IMR-90 (cell line): Measurements from ENCODE around the gene SAFB2. TPM values are rescaled to one million over a fixed set of nuclear protein-coding genes. Genes with fewer than 3 reads are reported as not detected.
A peak's percentile ranks its signal among the peaks of the same experiment; 100 is the strongest.

Source experiments
- ATAC-seq: fragments of 200-7000 bp; cut with Tn5 transposase; 2 replicates; pipeline ENCODE4 v1.9.1; 2020; ENCODE audit warnings: low read depth, mild to moderate bottlenecking, moderate library complexity
- BruUV-seq: library from RNA; stranded (reverse); fragments of 400-500 nt; replicated peaks from 2 replicates; lab custom pipeline; 2021; lab: Mats Ljungman, UMichigan
- CTCF ChIA-PET: fragments of 300-600 bp; formaldehyde crosslinking; extraction: SDS; loops from one replicate; lab custom pipeline; 2021; ENCODE audit warnings: antibody characterized with exemption; lab: Yijun Ruan, JAX
- POLR2A ChIA-PET: fragments of 300-600 bp; sonication (Branson Sonifier 250); formaldehyde crosslinking; loops from one replicate; lab custom pipeline; 2022; ENCODE audit warnings: antibody characterized with exemption; ENCODE audit not compliant: unreplicated experiment; lab: Charles Lee
- DNase-seq: peaks from one replicate; pipeline ENCODE4 v3.0.0; 2013
- H2AFZ ChIP-seq: replicated peaks from 2 replicates; pipeline ENCODE3; 2013; ENCODE audit warnings: low read length, mild to moderate bottlenecking; ENCODE audit not compliant: poor library complexity
- H2AK5ac ChIP-seq: 2 replicates; pipeline ENCODE4 v1.6.1; 2013; ENCODE audit warnings: low read depth, low read length, inconsistent platforms
- H2AK9ac ChIP-seq: replicated peaks from 2 replicates; pipeline ENCODE3; 2013; ENCODE audit warnings: mild to moderate bottlenecking, low read depth, low read length, moderate library complexity; ENCODE audit not compliant: poor library complexity
- H2BK120ac ChIP-seq: 2 replicates; pipeline ENCODE4 v1.6.1; 2013; ENCODE audit warnings: low read depth, low read length, inconsistent platforms
- H2BK15ac ChIP-seq: 3 replicates; pipeline ENCODE4 v1.6.1; 2013; ENCODE audit warnings: low read depth, low read length, inconsistent platforms
- H2BK20ac ChIP-seq: 2 replicates; pipeline ENCODE4 v1.6.1; 2013; ENCODE audit warnings: low read depth, mild to moderate bottlenecking, inconsistent platforms, low read length, moderate library complexity
- H2BK5ac ChIP-seq: 2 replicates; pipeline ENCODE4 v1.6.1; 2013; ENCODE audit warnings: mild to moderate bottlenecking, low read depth, low read length, inconsistent platforms; ENCODE audit not compliant: poor library complexity, severe bottlenecking
- H3K14ac ChIP-seq: replicated peaks from 2 replicates; pipeline ENCODE4 v1.6.1; 2013; ENCODE audit warnings: low read depth, low read length, inconsistent platforms
- H3K18ac ChIP-seq: 2 replicates; pipeline ENCODE4 v1.6.1; 2013; ENCODE audit warnings: low read depth, low read length, control low read depth
- H3K23ac ChIP-seq: 2 replicates; pipeline ENCODE4 v1.6.1; 2013; ENCODE audit warnings: low read depth, low read length, inconsistent platforms
- H3K27ac ChIP-seq: 2 replicates; pipeline ENCODE4 v1.5.1; 2013; ENCODE audit warnings: mild to moderate bottlenecking, control low read depth, low read length; ENCODE audit not compliant: insufficient read depth
- H3K27me3 ChIP-seq: 2 replicates; pipeline ENCODE4 v1.6.1; 2013; ENCODE audit warnings: low read length; ENCODE audit not compliant: control insufficient read depth, insufficient read depth
- H3K36me3 ChIP-seq: 2 replicates; pipeline ENCODE4 v1.6.1; 2013; ENCODE audit warnings: low read length, mixed read lengths; ENCODE audit not compliant: control insufficient read depth, insufficient read depth
- H3K4ac ChIP-seq: 2 replicates; pipeline ENCODE4 v1.6.1; 2013; ENCODE audit warnings: low read depth, low read length, inconsistent platforms
- H3K4me1 ChIP-seq: 2 replicates; pipeline ENCODE4 v1.6.1; 2013; ENCODE audit warnings: low read length, mixed read lengths; ENCODE audit not compliant: control insufficient read depth, insufficient read depth
- H3K4me2 ChIP-seq: 2 replicates; pipeline ENCODE4 v1.6.1; 2013; ENCODE audit warnings: low read depth, mild to moderate bottlenecking, control low read depth, low read length, moderate library complexity
- H3K4me3 ChIP-seq: 2 replicates; pipeline ENCODE4 v1.5.1; 2013; ENCODE audit warnings: low read depth, mild to moderate bottlenecking, control low read depth, low read length, moderate library complexity; ENCODE audit not compliant: insufficient read depth
- H3K56ac ChIP-seq: 2 replicates; pipeline ENCODE4 v1.6.1; 2013; ENCODE audit warnings: low read length, inconsistent platforms; ENCODE audit not compliant: insufficient read depth; ENCODE audit errors: extremely low read depth
- H3K79me1 ChIP-seq, 2 experiments: 2 replicates each; pipeline ENCODE4 v1.6.1; 2013; ENCODE audit warnings: low read length in 2 of 2, inconsistent platforms in 1 of 2, low read depth in 1 of 2
- H3K9ac ChIP-seq: 2 replicates; pipeline ENCODE4 v1.6.1; 2013; ENCODE audit warnings: low read depth, low read length, control low read depth
- H3K9me1 ChIP-seq: 2 replicates; pipeline ENCODE4 v1.6.1; 2013; ENCODE audit warnings: low read length, inconsistent platforms; ENCODE audit not compliant: insufficient read depth
- H3K9me3 ChIP-seq: 2 replicates; pipeline ENCODE4 v1.6.1; 2013; ENCODE audit warnings: low read length; ENCODE audit not compliant: control insufficient read depth, insufficient read depth
- H4K20me1 ChIP-seq: 2 replicates; pipeline ENCODE4 v1.6.1; 2013; ENCODE audit warnings: low read length, inconsistent platforms; ENCODE audit not compliant: insufficient read depth
- H4K5ac ChIP-seq: 2 replicates; pipeline ENCODE4 v1.6.1; 2013; ENCODE audit warnings: mild to moderate bottlenecking, low read depth, low read length, control low read depth
- H4K8ac ChIP-seq, 2 experiments: 2 replicates each; pipeline ENCODE4 v1.6.1; 2013; ENCODE audit warnings: low read depth in 2 of 2, low read length in 2 of 2, control low read depth in 1 of 2, inconsistent platforms in 1 of 2
- H4K91ac ChIP-seq: 2 replicates; pipeline ENCODE4 v1.6.1; 2013; ENCODE audit warnings: low read depth, low read length, inconsistent platforms; ENCODE audit not compliant: insufficient read depth
- BHLHE40 ChIP-seq: fragments of 150-350 bp; IDR thresholded peaks from 2 replicates; pipeline ENCODE4 v1.6.1; 2016; ENCODE audit warnings: mild to moderate bottlenecking, low read depth, low read length
- CEBPB ChIP-seq: IDR thresholded peaks from 2 replicates; pipeline ENCODE4 v1.6.1; 2012; ENCODE audit warnings: low read depth, low read length, improper control_type of control experiment
- CHD1 ChIP-seq: IDR thresholded peaks from 2 replicates; pipeline ENCODE4 v1.6.1; 2012; ENCODE audit warnings: low read depth, low read length, improper control_type of control experiment
- ELK1 ChIP-seq: fragments of 150-350 bp; IDR thresholded peaks from 2 replicates; pipeline ENCODE4 v1.6.1; 2016; ENCODE audit warnings: low read depth, mild to moderate bottlenecking, low read length, moderate library complexity, borderline replicate concordance
- FOS ChIP-seq: fragments of 150-350 bp; IDR thresholded peaks from 2 replicates; pipeline ENCODE4 v1.6.1; 2016; ENCODE audit warnings: low read depth, low read length
- MAFK ChIP-seq: IDR thresholded peaks from 2 replicates; pipeline ENCODE4 v1.6.1; 2012; ENCODE audit warnings: low read depth, low read length, improper control_type of control experiment
- MAZ ChIP-seq: IDR thresholded peaks from 2 replicates; pipeline ENCODE4 v1.6.1; 2012; ENCODE audit warnings: low read depth, mild to moderate bottlenecking, low read length, improper control_type of control experiment, moderate library complexity, borderline replicate concordance
- MXI1 ChIP-seq: IDR thresholded peaks from 2 replicates; pipeline ENCODE4 v1.6.1; 2012; ENCODE audit warnings: low read depth, mild to moderate bottlenecking, low read length, moderate library complexity, borderline replicate concordance
- NFE2L2 ChIP-seq: fragments of 150-350 bp; IDR thresholded peaks from 2 replicates; pipeline ENCODE4 v1.6.1; 2016; ENCODE audit warnings: low read depth, mild to moderate bottlenecking, low read length
- POLR2A ChIP-seq: IDR thresholded peaks from 2 replicates; pipeline ENCODE4 v1.6.1; 2012; ENCODE audit warnings: mild to moderate bottlenecking, low read depth, low read length
- RAD21 ChIP-seq: IDR thresholded peaks from 2 replicates; pipeline ENCODE4 v1.6.1; 2012; ENCODE audit warnings: low read length, improper control_type of control experiment
- RCOR1 ChIP-seq: IDR thresholded peaks from 2 replicates; pipeline ENCODE4 v1.6.1; 2012; ENCODE audit warnings: mild to moderate bottlenecking, low read length, improper control_type of control experiment; ENCODE audit not compliant: insufficient replicate concordance
- RFX5 ChIP-seq: IDR thresholded peaks from 2 replicates; pipeline ENCODE4 v1.8.0; 2012; ENCODE audit warnings: low read depth, mild to moderate bottlenecking, low read length, moderate library complexity
- SMC3 ChIP-seq: fragments of 150-350 bp; IDR thresholded peaks from 2 replicates; pipeline ENCODE4 v1.6.1; 2016; ENCODE audit warnings: low read depth, mild to moderate bottlenecking, antibody characterized with exemption, low read length, moderate library complexity
- USF2 ChIP-seq: fragments of 150-350 bp; IDR thresholded peaks from 2 replicates; pipeline ENCODE4 v1.6.1; 2017; ENCODE audit warnings: mild to moderate bottlenecking, antibody characterized with exemption, low read length, low read depth
- WGBS, 2 experiments: methylation state at CpG; one replicate each; pipeline versions ENCODE4 v1.1.5 to v1.1.7; 2013; ENCODE audit warnings: missing lambda C conversion rate in 2 of 2; ENCODE audit not compliant: insufficient read length in 1 of 2; ENCODE audit errors: extremely low coverage in 2 of 2; 5-methylcytosine and 5-hydroxymethylcytosine counted together
- dilution Hi-C: fragments of 300-500 bp; cut with HindIII; formaldehyde crosslinking; loops from one replicate; pipeline ENCODE4 v1.14.3; 2018; ENCODE audit warnings: low sequenced_read_pairs; ENCODE audit not compliant: unreplicated experiment
- in situ Hi-C: fragments of 300-500 bp; cut with MboI; formaldehyde crosslinking; loops from 3 replicates; pipeline ENCODE4 v1.14.3; 2019; ENCODE audit warnings: low sequenced_read_pairs, inconsistent platforms, mixed read lengths
- intact Hi-C: fragments of 100-400 bp; cut with micrococcal nuclease; formaldehyde crosslinking; loops from 2 replicates; pipeline ENCODE4 v1.10.0; 2022
- polyA plus RNA-seq, 3 experiments: library from polyadenylated mRNA; depleted of rRNA; stranded (reverse); fragments of >200 nt; gene quantifications; 2 replicates each; pipeline ENCODE4 v1.2.3, GENCODE V29; 2012; ENCODE audit warnings: low replicate concordance in 1 of 3
- total RNA-seq: library from RNA; depleted of rRNA; stranded (reverse); fragments of >200 nt; gene quantifications from 2 replicates; pipeline ENCODE4 v1.2.3, GENCODE V29; 2012

SAFB2 gene
- total and polyA plus RNA-seq, 2 of the 4 experiments (the other 2 are of a cell fraction), result 11.8 to 26.2 TPM

GRCh38 chr19:5578097-5578846, 44.3 kb downstream of the SAFB2 start (continued):
- peak; percentile 21; the same call in 1 of the 2 replicates for TF ChIP-seq MAZ
- no peak for TF ChIP-seq CHD1

- ChIA-PET CTCF (no interaction called here), POLR2A (no interaction called here)
- H3K4me1 ChIP-seq, result no peaks in the 10 kb centered on the region
- no peak overlapping the region for H2BK5ac ChIP-seq
- no peak overlapping the region for H4K5ac ChIP-seq
- no CpG with 5 or more reads among the region's 6 CpGs for whole genome bisulfite sequencing, 2 experiments
- intact Hi-C loops, result loop anchor here (10.0 kb wide), 1 partner anchor 201 kb away; no protein-coding TSS in a partner anchor
- in situ Hi-C loops, result loop anchor here (5.0 kb wide), 1 partner anchor 523 kb away; no protein-coding TSS in a partner anchor
- DNase-seq (no peak), ATAC-seq (no peak)
- no peaks in the 10 kb centered on the region for H3K36me3 ChIP-seq
- H3K9ac ChIP-seq, result no peak overlapping the region
- no peaks in the 10 kb centered on the region for H3K79me1 ChIP-seq
- no peak overlapping the region for H2BK20ac ChIP-seq
- no peaks in the 10 kb centered on the region for H3K9me1 ChIP-seq
- no peak overlapping the region for H4K8ac ChIP-seq
- no peaks in the 10 kb centered on the region for H4K20me1 ChIP-seq
- H4K91ac ChIP-seq, result no peak overlapping the region
- no peak overlapping the region for H3K14ac ChIP-seq
- no peaks in the 10 kb centered on the region for H3K27me3 ChIP-seq
- H3K27ac ChIP-seq, result no peak overlapping the region
- H2BK120ac ChIP-seq, result no peak overlapping the region
- no TSS peak for BruUV-seq
- no peaks in the 10 kb centered on the region for H3K9me3 ChIP-seq
- no peak overlapping the region for H2AFZ ChIP-seq
- H3K23ac ChIP-seq, result no peak overlapping the region
- no peak overlapping the region for H3K4ac ChIP-seq
- dilution Hi-C loops, result no loop called here
- H3K4me3 ChIP-seq, result no peak overlapping the region
- H2AK5ac ChIP-seq, result no peak overlapping the region
- H3K18ac ChIP-seq, result no peak overlapping the region
- H3K56ac ChIP-seq, result no peak overlapping the region
- no peak overlapping the region for H3K4me2 ChIP-seq
- H2AK9ac ChIP-seq, result no peak overlapping the region
- no peak overlapping the region for H2BK15ac ChIP-seq
- TF ChIP-seq NFE2L2, result no peak
- no peak for TF ChIP-seq FOS
- no peak for TF ChIP-seq RCOR1
- no peak for TF ChIP-seq SMC3
- TF ChIP-seq CHD1, result no peak
- TF ChIP-seq BHLHE40, result no peak
- no peak for TF ChIP-seq CEBPB
- TF ChIP-seq MXI1, result no peak
- TF ChIP-seq RAD21, result no peak
- TF ChIP-seq RFX5, result no peak
- no peak for TF ChIP-seq USF2
- no peak for TF ChIP-seq POLR2A
- TF ChIP-seq MAFK, result no peak
- TF ChIP-seq MAZ, result no peak
- TF ChIP-seq ELK1, result no peak
Measured at GRCh38 chr19:5575590-5575989, 47.0 kb downstream of the SAFB2 start.
